Vagina (tissue), 2 donors: ENCODE data around the gene TSEN15. TPM values are rescaled to one million over a fixed set of nuclear protein-coding genes. Genes with fewer than 3 reads are reported as not detected.
"Not testable (repeated sequence)": the region's sequence is repeated elsewhere in the genome, so short reads cannot be mapped to it uniquely, and the experiment has no call there.

Experiments
- DNase-seq, 2 donors: peaks; one replicate each; pipeline ENCODE4 v3.0.0-alpha.2; 2017; ENCODE audit errors: extremely low spot score in 2 of 2
- H3K27ac ChIP-seq: fragments of 200-600 bp; sonication (generic); one replicate; pipeline ENCODE4 v1.5.1; 2019
- H3K27me3 ChIP-seq: fragments of 200-600 bp; sonication (generic); one replicate; pipeline ENCODE4 v1.5.1; 2019
- H3K36me3 ChIP-seq, 2 donors: fragments of 200-600 bp; sonication (generic); one replicate each; pipeline ENCODE4 v1.5.1; 2017 to 2019
- H3K4me1 ChIP-seq: fragments of 200-600 bp; sonication (generic); one replicate; pipeline ENCODE4 v1.5.1; 2019
- H3K4me3 ChIP-seq, 2 donors: fragments of 200-600 bp; sonication (generic); 1 replicate in 1 of 2; 2 replicates in 1 of 2; pipeline ENCODE4 v1.5.1; 2016 to 2019
- H3K9me3 ChIP-seq: fragments of 200-600 bp; sonication (generic); one replicate; pipeline ENCODE4 v1.5.1; 2019
- POLR2A ChIP-seq, 2 donors: fragments of 450-650 bp; IDR thresholded peaks; one replicate each; pipeline ENCODE4 v1.6.1; 2017; ENCODE audit warnings: antibody characterized with exemption in 2 of 2, mild to moderate bottlenecking in 2 of 2, moderate library complexity in 2 of 2
- POLR2AphosphoS5 ChIP-seq, 2 donors: sonication (generic); formaldehyde crosslinking; IDR thresholded peaks; one replicate each; pipeline ENCODE4 v1.9.0; 2017; ENCODE audit warnings: antibody characterized with exemption in 2 of 2, mild to moderate bottlenecking in 2 of 2, low read depth in 1 of 2; ENCODE audit not compliant: insufficient read depth in 1 of 2
- intact Hi-C: fragments of 100-400 bp; cut with DNase I; formaldehyde crosslinking; loops from one replicate; pipeline ENCODE4 v1.15.1; 2023
- total RNA-seq: library from RNA; depleted of rRNA; stranded (reverse); fragments of >200 nt; gene quantifications from one replicate; pipeline ENCODE4 v1.2.3, GENCODE V29; 2016
- TF ChIP-seq, protein P1 (sequence below), 3 experiments: fragments of 450-650 bp in 2 of 3; fragments of 200-600 bp in 1 of 3; sonication (generic) in 1 of 3; IDR thresholded peaks; one replicate each; pipeline ENCODE4 v1.5.1; 2017 to 2019; ENCODE audit warnings: antibody characterized with exemption in 3 of 3, mild to moderate bottlenecking in 2 of 3, moderate library complexity in 2 of 3

TSEN15 gene
- total RNA-seq, 1 donor from 2014 or later = 18.4 TPM

DNA sequence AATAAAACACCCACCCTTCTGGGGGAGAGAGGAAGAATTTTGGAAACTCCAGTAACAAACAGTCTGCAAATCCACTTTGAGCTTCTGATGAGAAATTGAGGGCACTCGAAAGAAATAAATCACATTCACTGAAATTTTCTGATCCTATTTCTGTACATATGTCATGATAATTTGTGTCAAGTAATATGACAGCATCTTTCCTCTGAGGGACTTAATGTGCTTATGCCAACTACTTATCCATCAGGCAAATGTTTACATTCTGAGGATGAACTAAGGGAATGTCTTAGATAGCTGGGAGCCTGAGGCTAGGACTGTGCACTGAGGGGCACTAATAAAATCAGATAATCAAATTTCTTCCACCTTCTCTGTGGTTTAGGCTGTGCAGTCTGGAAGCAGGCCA, 44.5 kb downstream of the TSEN15 start:
- no peak for DNase-seq
- no peak for TF ChIP-seq POLR2AphosphoS5 (IDR thresholded peaks at IDR 0.05; ENCODE audit: insufficient read depth in 1 of 2, low read depth in 1 of 2)
- TF ChIP-seq, protein P1, sequence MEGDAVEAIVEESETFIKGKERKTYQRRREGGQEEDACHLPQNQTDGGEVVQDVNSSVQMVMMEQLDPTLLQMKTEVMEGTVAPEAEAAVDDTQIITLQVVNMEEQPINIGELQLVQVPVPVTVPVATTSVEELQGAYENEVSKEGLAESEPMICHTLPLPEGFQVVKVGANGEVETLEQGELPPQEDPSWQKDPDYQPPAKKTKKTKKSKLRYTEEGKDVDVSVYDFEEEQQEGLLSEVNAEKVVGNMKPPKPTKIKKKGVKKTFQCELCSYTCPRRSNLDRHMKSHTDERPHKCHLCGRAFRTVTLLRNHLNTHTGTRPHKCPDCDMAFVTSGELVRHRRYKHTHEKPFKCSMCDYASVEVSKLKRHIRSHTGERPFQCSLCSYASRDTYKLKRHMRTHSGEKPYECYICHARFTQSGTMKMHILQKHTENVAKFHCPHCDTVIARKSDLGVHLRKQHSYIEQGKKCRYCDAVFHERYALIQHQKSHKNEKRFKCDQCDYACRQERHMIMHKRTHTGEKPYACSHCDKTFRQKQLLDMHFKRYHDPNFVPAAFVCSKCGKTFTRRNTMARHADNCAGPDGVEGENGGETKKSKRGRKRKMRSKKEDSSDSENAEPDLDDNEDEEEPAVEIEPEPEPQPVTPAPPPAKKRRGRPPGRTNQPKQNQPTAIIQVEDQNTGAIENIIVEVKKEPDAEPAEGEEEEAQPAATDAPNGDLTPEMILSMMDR (IDR thresholded peaks at IDR 0.05) = no peak
- no peak for TF ChIP-seq POLR2A (IDR thresholded peaks at IDR 0.05)
- intact Hi-C loops = no loop called here
- Histone ChIP-seq H3K27me3 (no peaks in the 10 kb centered on the region), H3K4me1 (no peaks in the 10 kb centered on the region), H3K27ac (no peak overlapping the region), H3K36me3 (no peaks in the 10 kb centered on the region), H3K4me3 (no peak overlapping the region), H3K9me3 (no peaks in the 10 kb centered on the region)

DNA sequence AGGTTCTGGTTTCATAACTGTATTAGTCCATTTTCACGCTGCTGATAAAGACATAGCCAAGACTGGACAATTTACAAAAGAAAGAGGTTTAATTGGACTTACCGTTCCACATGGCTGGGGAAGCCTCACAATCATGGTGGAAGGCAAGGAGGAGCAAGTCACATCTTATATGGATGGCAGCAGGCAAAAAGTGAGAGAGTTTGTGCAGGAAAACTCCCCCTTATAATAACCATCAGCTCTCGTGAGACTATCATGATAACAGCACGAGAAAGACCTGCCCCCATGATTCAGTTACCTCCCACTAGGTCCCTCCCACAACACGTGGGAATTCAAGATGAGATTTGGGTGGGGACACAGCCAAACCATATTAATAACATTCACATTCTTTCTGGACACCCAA, 45.0 kb downstream of the TSEN15 start:
- H3K4me3 ChIP-seq, H3K36me3 ChIP-seq, H3K27ac ChIP-seq, DNase-seq, H3K9me3 ChIP-seq, intact Hi-C loops, H3K4me1 ChIP-seq, H3K27me3 ChIP-seq: not testable (repeated sequence)

DNA sequence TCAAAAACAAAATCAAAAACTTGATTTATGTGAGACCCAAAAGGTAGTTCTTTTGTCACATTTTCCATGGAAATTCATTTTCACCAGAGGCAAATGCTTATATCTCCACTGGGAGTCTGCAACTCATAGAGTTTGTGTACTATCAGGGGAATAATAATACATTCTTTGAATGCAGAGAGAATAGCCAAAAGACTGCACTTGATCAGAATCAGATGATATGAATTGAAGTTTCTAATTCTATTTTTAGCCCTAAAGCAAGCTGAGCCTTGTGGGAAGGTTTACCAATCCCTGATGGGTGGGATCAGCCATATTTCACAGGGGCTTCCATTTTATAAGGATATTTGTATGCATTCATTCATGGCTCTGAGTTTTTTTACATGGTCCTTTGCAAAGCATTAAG, 49.6 kb downstream of the TSEN15 start:
- H3K4me1 ChIP-seq = no peaks in the 10 kb centered on the region
- H3K27ac ChIP-seq = no peak overlapping the region
- H3K27me3 ChIP-seq = no peaks in the 10 kb centered on the region
- H3K9me3 ChIP-seq = no peaks in the 10 kb centered on the region
- no peak for DNase-seq
- TF ChIP-seq, protein P1 (IDR thresholded peaks at IDR 0.05) = no peak
- no peak for TF ChIP-seq POLR2AphosphoS5 (IDR thresholded peaks at IDR 0.05; ENCODE audit: insufficient read depth in 1 of 2, low read depth in 1 of 2)
- TF ChIP-seq POLR2A (IDR thresholded peaks at IDR 0.05) = no peak
- no peaks in the 10 kb centered on the region for H3K36me3 ChIP-seq
- no peak overlapping the region for H3K4me3 ChIP-seq
- intact Hi-C loops = no loop called here

DNA sequence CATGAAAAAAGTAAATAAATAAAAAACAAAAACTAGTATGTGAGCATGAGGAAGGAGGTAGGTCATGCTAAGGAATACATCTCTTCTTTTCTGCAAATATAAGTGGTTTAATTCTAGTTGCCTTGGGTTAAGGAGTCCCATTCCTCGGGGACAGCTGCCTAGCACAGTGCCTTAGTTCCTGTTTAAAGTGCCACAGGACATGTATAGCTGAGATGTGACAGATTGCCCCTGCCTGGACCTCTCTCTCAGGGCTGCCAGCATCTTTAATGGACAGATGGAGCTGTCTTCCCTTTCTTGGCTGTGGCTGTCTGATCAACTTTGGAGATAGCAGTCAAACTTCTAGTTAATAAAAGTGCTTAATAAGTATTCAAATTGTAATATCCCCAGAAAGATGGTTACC, 50.0 kb downstream of the TSEN15 start:
- no peak overlapping the region for H3K27ac ChIP-seq
- H3K4me1 ChIP-seq = no peaks in the 10 kb centered on the region
- no peaks in the 10 kb centered on the region for H3K9me3 ChIP-seq
- intact Hi-C loops = no loop called here
- no peaks in the 10 kb centered on the region for H3K36me3 ChIP-seq
- DNase-seq = no peak
- TF ChIP-seq POLR2AphosphoS5 (IDR thresholded peaks at IDR 0.05; ENCODE audit: insufficient read depth in 1 of 2, low read depth in 1 of 2) = no peak
- TF ChIP-seq POLR2A (IDR thresholded peaks at IDR 0.05) = no peak
- TF ChIP-seq, protein P1 (IDR thresholded peaks at IDR 0.05) = no peak
- H3K4me3 ChIP-seq = no peak overlapping the region
- H3K27me3 ChIP-seq = no peaks in the 10 kb centered on the region

DNA sequence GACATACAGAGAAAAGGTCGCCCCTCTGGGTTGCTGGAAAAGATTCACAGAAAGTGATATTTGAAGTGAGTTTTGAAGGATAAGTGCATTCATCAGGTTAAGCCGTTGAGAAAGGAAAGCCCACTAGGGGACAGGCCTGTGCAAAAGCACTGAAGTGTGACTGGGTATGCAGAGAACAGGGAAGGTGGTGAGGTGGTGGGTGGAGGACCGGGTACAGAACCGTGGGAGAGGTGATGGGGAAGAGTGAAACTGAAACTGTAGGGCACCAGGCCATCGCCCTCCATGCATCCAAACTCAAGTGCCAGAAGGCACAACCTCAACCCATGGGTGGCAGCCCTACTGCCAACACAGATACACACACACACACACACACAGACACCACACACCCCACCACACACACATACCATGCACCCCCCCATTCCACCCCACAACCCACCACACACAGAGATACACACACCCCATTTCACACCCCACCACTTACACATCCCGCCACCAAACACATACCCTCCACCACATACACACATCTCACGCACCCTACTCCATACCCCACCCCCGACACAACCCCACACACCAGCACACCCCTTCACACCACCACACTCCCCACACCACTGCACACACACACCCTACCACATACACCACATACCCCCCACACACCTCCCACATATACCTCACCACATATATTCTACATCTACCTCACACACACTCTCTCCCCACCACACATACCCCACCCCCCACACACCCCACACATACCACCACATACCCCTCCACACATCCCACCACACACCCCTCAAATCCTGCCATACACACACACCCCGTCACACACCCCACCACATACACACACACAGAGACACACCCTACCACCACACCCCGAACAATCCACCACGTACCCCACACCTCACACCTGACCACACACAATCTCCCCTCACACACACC, 59.0 kb downstream of the TSEN15 start:
- no peaks in the 10 kb centered on the region for H3K9me3 ChIP-seq
- no peak for DNase-seq
- no peak overlapping the region for H3K27ac ChIP-seq
- no peak overlapping the region for H3K4me3 ChIP-seq
- no peaks in the 10 kb centered on the region for H3K4me1 ChIP-seq
- TF ChIP-seq, protein P1 (IDR thresholded peaks at IDR 0.05) = no peak
- TF ChIP-seq POLR2A (IDR thresholded peaks at IDR 0.05) = no peak
- TF ChIP-seq POLR2AphosphoS5 (IDR thresholded peaks at IDR 0.05; ENCODE audit: insufficient read depth in 1 of 2, low read depth in 1 of 2) = no peak
- no peaks in the 10 kb centered on the region for H3K27me3 ChIP-seq
- no peaks in the 10 kb centered on the region for H3K36me3 ChIP-seq
- intact Hi-C loops = no loop called here
